Renal cortical epithelial cell (primary cell): ENCODE measurements around the gene SEC11C. TPM values are rescaled to one million over a fixed set of nuclear protein-coding genes. Genes with fewer than 3 reads are reported as not detected.

Experiments
- DNase-seq: peaks from one replicate; pipeline ENCODE4 v3.0.0-alpha.2; 2011; ENCODE audit warnings: low read depth
- total RNA-seq: library from RNA; depleted of rRNA; stranded (reverse); fragments of >200 nt; gene quantifications from 2 replicates; pipeline ENCODE4 v1.2.3, GENCODE V29; 2014

Gene SEC11C
- total RNA-seq, 1 donor from 2014 or later, result 20.9 TPM

DNA sequence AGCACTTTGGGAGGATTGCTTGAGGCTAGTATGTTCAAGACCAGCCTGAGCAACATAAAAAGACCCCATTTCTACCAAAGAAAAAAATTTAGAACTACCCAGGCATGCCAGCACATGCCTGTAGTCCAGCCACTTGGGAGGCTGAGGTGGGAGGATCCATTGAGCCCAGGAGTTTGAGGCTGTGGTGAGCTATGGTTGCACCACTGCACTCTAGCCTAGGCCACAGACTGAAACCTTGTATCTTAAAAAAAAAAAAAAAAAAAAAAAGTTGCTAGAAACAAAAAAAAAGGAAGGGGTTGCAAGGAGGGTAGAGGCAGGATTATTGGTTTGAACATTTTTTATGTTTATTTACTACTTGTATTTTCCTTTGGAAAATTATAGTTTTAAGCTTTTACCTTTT lies 4.8 kb downstream of the SEC11C start:
- DNase-seq, result no peak

DNA sequence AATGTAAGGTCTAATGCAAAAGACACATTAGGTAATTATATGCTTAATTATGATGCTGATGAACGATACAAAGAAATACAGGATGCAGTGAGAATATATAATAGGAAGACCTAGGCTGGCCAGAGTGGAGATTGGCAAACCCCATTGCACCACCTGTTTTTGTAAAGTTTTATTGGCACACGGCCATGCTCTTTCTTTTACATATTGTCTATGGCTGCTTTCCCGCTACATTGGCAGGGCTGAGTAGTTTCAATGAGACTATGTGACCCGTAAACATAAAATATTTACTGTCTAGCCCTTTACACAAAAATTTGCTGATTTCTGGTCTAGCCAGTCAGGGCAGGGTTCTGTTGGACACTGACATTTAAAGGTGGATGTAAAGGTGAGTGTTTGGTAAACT lies 5.4 kb downstream of the SEC11C start:
- no peak for DNase-seq

DNA sequence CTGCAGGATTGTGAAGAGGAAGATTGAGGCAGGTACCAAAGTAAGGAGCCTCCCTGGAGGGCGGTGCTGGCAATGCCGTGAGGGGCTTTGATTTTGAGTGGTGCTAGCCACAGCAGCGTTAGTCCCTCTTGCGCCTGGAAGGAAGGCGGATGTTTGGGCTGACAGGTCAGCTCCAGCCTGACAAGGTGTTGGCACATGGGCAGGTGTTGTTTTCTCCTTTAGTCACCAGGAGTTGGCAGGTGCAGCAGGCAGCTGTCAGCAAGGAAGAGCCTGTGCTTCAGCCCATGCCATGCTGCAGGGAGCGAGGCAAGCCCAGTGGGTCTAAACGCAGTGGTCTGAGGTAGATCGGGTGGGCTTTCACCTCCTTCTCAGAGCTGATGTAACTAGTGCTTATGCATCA lies 8.5 kb downstream of the SEC11C start:
- DNase-seq, result no peak

DNA sequence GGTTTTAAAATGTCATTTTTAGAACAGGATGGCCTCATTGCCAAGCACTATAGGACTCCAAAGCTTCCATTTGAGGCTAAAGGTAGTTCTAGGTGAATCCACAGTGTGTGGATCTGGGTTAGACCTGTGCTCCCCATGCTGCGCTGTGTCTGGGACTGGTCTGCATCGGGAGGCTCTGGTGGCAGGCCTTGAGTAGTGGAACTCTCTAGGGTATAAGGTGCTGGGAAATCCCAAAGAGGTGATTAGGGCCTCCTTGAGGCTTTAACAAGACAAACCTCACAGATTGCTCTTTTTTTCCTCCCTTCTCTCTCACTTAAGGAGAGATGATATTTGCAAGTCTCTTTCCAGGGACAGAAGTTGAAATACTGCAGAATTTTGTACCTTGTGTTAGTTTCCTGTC lies 9.3 kb downstream of the SEC11C start:
- DNase-seq, result no peak

DNA sequence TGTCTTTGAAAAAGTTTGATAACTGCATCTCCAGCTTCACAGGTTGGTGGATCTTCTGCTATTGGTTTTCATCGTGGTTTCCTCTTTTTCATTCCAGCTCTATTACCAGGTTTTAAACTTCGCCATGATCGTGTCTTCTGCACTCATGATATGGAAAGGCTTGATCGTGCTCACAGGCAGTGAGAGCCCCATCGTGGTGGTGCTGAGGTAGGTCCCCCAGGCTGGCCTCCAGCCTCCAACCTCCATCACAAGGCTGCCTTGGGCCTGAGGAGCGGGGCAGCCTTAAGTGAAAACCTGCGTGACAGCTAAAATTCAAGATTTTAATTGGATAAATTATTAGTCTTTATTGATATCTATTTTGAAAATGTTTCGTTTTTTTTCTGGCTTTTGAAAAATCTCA lies 9.7 kb downstream of the SEC11C start:
- DNase-seq, result no peak

DNA sequence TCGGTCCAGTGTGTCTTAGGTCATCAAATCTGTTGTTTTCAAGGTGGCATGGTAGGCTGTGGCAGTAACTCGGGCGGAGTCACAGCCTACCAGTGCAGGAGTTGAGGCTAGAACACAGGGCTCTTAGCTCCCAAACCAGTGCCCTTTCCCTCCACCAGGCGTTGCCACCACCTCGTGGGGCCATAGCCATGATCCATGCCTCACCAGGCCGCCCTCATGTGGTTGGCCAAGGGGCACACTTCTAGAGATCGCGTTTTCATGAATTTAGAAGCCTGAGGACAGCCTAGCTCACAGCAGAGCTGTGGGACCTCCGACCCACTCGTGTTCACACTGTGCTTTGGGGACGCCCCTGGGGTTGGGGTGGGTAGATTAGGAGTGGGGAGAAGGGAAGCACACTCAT lies 10.6 kb downstream of the SEC11C start:
- no peak for DNase-seq

DNA sequence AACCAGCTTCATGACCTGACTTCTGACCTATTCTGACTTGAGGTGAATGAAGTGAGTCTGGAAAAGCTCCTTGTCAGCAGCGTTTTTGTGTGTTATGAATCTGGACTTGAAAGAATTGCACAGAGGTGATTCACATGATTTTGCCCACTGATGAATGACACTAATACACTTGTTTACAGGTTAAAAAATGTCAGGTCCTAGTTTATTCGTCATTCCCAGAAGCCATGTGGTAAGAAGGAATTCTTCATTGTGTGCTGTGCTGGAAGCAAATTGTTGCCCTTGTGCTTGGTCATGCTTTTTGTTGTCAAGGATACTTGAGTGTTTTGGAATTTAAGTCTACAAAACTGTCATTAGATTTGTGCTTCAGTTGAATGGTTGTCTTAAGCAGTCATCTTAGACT lies 15.5 kb downstream of the SEC11C start:
- peak; percentile 98 for DNase-seq

DNA sequence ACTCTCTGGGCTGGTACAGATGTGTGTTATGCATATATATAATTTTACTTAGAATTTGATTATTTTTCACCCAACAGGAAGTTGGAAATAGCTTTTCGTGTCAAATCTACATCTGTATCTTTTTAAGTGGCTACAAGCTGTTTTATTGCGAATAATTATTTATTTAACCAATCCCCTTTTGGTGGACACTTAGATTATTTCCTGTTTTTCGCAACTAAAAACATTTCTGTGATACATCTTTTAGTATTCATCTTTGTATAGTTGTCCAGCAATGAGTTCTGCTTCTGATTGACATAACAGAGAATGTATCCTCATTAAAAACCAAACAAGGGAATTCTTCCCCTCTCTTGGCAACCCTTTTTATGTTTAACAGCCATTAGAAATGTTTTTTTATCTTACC lies 16.6 kb downstream of the SEC11C start:
- DNase-seq, result no peak

DNA sequence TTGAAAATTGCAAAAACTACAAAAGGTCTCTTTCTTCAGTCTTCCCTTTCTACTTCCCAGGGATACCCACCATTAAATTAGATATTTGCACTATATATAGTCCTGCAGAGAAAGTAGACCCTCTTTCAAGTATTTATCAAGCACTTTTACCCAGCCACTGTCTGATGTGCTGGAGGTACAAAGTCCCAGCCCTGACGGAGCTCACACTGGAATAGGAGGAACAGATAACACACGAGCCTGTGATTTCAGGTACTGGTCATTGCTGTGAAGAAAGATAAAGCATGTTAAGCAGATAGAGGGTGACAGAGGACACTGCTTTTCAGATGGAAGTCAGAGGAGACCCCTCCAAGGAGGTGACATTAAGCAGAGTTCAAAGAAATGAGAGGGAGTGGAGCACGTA lies 19.6 kb downstream of the SEC11C start:
- no peak for DNase-seq

DNA sequence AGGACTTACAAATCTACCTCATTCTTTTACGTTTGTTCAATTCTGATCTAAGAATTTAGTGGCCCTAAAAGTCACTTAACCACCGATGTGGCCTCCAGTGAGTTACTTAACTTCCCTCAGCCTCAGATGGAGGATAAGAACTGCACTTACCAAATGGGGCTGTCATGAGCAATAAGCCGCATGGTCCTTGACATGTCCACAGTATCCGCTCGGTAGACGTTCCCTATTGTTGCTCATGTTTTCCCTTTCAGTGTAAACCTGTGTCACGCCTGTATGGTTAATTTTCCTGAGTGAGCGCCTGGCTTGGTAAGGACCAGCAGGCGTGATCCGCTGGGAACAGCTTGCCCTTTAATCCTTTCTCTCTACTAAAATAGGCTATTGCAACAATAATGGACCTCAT lies 20.3 kb downstream of the SEC11C start:
- DNase-seq, result no peak

DNA sequence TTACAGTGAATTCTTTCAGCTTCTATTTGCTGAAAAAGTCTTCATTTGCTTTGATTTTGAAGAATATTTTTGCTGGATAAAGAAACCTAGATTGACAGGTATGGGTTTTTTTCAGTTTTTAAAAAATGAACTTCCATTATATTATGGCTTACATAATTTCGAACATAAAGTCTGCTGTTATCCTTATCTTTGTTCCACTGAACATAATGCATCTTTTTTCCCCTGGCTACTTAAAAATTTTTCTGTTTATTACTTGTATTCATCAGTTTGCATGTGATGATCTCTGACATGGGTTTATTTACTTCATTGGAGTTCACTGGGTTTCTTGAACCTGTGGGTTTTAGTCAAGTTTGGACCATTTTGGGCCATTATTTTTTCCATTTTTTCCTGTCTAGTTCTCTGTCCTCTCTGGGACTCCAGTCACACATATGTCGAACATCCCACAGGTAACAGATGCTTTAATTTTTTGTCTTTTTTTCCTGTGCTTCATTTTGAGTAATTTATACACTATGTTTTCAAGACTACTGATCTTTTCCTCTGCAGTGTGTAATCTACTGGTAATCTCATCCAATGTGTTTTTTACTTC lies 33.1 kb downstream of the SEC11C start:
- DNase-seq, result peak; percentile 2

DNA sequence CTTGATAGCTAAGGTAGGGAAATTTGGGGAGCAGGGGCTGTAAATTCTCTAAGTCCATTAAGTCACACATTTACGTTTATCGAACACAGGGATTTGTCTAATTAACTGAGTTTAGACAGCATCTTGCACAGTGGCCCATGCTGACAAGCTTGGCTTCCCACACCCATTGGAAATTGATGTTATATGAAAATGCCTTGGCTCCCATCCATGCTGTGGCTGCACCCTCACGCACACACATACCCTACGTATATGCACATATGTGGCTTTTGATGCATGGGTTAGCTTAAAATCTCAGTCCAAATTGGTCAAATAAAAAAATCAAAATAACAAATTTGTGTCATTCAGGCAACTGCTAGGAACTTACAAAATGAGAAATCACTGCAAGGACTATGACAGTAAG lies 37.8 kb downstream of the SEC11C start:
- no peak for DNase-seq

DNA sequence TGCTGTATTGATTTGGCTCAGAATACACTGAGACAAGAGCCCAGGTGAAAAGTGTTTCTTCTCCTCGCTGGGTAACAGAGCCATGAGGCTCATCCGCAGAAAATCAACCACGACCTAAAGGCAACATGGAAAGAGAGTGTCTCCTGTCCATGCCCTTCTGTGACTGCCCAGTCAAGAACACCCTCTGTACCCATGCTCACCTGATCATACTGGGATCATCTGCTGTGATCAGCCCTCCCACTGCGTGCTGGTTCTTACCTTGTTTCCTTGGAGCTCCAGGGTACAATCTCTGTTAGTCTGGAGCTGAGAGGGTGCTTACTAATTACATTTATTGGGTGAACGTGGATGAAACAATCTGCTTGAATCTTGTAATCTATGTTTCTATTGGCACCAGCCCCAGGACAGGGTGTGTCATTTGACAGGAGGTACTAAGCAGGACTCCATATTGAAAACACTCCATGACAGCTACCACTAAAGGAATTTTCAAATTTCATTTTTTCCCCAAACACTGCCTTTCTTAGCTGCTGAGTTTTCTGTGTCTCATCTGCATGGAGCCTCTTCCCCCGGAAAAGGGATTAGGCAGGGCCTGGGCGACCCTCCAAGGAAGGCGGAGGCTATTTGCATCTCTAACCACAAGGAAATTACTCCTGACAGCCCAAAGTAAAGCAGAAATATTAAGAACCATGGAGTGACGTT lies 40.6 kb downstream of the SEC11C start:
- DNase-seq, result no peak

DNA sequence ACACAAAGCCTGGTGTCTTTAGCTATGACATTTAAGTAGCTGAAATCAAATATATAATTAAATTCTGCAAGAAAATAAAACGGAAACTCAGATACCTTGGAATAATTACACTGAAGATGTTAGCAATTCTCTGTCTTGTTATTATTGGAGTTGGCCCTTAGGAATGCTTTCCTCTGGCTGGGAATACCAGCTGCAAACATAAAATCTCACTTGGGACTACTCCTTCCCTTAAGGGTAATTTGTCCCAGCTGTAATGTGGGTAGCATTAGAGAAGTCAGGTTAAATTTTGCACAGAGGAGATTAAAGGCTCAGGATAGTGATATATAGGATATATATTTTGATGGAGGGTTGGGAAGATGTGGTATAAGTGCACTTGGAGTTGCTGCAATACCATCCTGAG lies 43.0 kb downstream of the SEC11C start:
- DNase-seq, result no peak

DNA sequence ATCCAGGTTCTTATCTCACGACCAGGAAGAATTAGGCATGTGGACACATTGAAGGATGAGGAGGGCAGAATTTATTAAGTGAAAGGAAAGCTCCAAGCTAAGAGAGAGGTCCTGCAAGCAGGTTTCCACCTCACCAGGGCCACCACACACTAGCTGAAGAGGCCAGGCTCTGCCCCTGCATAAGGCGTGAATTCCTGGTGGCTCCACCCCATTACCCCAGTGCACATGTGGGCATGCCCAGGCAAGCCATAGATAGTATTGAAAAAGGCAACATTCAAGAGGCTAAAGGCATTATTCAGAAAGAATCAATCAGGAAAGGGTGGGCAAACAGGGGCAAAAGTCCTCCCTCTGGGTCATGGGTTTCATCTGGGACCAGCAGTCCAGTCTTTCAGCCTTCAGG lies 49.3 kb downstream of the SEC11C start:
- DNase-seq, result no peak

DNA sequence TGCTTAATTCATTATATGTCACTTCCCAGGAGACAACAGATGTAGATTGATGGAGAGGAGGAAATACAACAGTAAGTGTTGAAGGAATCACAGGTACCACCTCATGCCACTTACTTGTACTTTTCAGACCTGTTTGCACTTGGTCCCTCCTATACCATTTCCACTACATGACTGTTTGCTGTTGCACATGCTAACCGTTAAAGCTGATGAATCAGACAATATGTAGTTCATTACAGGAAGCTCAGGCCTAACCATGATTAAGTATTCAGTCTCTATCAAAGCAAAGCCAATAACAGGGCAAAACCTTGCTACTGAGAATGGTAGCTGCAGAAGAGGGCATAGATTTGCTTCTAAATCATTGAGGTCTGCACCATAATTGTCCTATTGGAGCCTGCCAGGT lies 50.1 kb downstream of the SEC11C start:
- no peak for DNase-seq

DNA sequence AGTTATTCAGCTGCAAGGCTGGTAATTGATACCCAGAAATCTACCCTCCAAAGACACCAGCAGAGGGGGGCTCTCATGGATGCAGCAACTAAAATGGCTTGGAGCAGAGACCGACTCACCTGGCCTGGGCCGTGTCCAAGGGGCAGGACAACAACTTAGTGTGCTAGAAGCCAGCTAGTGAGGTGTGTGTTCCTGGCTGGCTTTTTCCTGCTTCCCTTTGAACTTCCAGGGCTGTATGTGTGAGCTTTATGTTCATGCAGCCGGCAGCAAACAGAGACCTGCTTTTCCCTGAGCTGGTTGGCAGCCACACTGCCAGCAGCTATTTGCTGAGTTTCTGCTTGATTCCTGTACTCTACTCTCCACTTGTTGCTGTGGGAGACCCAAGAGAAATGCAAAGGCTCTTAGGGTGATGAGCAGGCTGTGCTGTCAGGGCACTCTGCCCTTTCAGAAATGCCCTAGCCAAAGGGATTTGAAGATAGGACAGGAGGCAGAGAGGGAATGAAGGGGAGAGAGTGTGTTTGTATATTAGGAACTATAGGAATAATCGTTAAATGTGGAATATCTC lies 56.6 kb downstream of the SEC11C start:
- DNase-seq, result no peak

DNA sequence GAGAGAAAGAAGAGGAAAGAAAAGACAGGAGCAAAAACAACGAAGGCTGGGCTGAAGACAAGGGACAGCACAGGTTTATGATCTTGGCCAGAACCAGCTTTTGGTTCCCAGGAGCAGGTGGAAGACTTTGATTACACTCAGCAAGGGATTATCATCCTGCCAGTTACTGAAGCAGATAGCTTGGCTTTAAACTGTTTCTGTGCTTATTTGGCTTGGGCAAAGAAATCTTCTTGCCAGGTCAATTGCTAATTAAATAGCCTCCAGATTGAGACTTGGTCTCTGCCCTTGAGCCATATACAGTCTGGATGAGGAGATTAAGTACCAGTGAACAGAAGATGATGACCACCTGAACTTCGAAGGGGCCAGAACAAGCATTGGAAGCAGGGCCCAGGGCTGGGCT lies 58.0 kb downstream of the SEC11C start:
- no peak for DNase-seq

DNA sequence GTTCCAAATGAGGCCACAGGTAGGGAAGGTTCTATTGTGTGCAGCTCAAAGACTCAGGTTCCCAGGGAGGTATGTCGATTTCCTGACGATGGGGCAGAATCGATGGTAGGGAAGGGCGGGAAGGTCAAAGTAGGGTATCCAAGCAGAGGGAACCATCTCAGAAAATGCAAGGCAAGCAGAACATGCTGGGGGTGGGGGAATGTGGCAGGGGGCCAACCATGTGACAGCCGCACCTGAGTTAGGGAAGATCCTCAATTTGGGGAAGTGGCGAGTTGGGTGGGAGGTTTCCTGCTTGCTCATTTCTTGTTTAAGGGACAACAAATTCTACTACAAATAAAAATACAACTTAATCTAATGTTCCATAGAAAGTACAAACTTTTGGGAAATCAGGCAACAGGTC lies 58.5 kb downstream of the SEC11C start:
- DNase-seq, result no peak

DNA sequence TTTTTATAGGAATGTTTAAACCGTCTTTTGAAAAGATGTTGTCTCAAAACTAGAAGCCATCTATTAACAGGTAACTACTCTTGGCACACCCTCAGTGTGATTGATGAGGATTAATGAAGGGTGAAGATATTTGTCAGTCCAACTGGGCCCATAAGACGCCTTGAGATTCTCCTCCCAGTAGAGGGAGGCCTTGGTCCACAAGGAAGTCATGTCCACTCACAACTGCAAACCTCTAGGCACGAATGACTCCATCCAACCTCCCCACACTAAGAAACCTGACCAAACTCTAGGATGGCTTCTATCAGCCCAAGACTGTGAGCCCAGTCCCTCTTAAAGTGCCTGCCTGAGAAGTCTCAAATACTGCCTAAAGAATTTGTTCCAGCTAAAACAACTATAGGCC lies 61.1 kb downstream of the SEC11C start:
- peak; percentile 3 for DNase-seq

DNA sequence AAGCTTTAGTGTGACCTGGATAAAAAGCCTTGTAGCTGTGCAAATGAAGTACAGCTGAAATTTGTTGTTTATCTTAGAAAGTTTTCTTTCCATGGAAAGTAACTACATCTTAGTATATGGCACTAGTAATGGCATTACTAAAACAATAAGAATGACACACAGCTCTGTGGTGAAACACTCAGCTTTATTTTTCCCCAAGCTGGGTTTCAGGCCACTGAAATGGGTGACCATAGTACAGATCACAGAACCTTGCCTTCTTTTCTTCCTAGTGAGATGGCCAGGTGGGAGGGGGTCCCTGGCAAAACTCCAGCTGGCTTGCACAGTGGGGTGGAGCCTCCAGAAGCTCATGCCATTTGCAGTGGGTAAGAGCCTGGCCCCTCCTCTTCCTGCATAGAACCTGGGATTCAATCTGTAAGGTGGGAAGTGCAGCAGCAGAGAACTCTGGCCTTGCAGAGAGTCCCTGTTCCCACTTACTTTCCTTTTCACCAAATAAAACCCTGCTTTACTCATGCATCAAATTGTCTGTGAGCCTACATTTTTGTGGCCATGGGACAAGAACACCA lies 62.7 kb downstream of the SEC11C start:
- no peak for DNase-seq

DNA sequence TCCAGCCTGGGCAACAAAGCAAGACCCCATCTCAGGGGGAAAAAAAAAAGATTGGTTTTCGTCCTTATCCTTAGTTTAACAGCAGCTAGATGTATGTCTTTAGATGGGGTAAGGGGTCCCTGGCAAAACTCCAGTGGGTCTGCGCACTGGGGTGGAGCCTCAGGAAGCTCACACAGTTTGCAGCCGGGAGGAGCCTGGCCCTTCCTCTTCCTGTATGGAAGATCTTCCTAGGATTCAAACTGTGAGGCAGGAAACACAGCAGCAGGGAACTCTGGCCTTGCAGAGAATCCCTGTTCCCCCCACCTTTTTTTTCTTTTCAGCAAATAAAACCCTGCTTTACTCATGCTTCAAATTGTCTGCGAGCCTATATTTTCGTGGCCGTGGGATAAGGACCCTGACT lies 67.8 kb downstream of the SEC11C start:
- no peak for DNase-seq
